ENCODE data around the gene CABLES2.

Gene CABLES2

DNA sequence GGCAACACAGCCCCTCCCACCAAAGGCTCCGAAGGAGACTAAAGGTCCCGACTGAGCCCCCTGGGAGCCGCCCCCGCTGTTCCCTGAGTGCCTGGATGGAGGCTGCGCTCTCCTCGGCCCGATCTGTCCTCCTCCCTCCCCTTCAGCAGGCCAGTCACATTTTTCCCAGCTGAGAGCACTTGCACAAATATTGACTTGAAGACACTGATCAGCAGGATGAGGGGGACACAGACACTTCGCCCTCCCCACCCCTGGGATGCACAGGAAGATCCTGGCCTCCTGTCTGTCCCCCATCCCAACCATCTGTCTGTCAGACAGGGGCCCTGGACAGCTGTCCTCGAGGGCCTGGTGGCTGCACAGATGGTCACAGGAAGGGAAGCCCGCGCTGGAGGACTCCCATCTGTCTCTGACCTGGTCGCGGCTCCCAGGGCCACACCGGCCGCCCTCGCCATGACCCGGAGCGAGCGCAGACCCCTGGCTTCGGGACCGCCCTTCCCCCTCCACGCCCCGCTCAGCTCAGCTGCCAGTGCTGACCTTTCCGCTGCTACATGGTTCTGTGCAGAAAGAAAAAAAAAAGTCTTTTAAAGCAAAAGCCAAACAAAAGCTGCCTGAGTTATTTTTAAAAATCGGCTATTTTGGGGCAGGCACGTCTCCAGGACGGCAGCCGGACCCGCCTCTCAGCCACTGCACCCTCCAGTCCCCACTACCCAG, 51.1 kb downstream of the CABLES2 start:
- peak overlapping the region; percentile 87 for H3K4me2 ChIP-seq
- no peaks in the 10 kb centered on the region for H3K9me3 ChIP-seq
- peak overlapping the region; percentile 61 for H3K27ac ChIP-seq
- peak overlapping the region; percentile 65 for H3K9ac ChIP-seq
- peak overlapping the region; percentile 51 for H3K4me3 ChIP-seq
- peaks cover 8% of the 10 kb centered on the region; the same call in 1 of the 2 replicates for H3K27me3 ChIP-seq
- H3K4me1 ChIP-seq = peaks cover 73% of the 10 kb centered on the region
- H4K20me1 ChIP-seq = peaks cover 77% of the 10 kb centered on the region
- H3K36me3 ChIP-seq = peaks cover 17% of the 10 kb centered on the region
- no peak for TF ChIP-seq Cebpa-rat (IDR thresholded peaks at IDR 0.05)

DNA sequence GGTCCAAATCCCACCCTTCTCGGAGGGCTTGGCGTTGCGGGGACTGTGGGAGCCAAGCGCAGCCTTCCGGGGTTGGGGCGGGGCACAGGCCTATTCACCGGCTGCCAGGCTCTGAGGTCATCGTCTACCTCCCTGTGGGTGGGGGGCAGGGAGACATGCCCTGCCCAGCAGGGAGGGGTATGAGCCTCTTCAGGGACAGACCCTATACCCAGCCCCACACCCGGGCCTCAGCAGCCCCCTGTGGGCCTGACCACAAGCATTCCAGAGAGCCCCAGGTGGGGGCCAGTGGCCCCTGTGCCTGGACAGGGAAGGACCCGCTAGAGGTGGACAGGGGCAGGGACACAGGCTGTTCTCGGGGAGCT, 51.6 kb downstream of the CABLES2 start:
- Histone ChIP-seq H3K9ac (peak overlapping the region; percentile 65; the same call in 1 of the 2 replicates), H3K9me3 (no peaks in the 10 kb centered on the region), H3K4me3 (no peak overlapping the region), H4K20me1 (peaks cover 77% of the 10 kb centered on the region), H3K4me1 (peaks cover 68% of the 10 kb centered on the region), H3K36me3 (peaks cover 23% of the 10 kb centered on the region), H3K27ac (no peak overlapping the region; the same call in 1 of the 2 replicates), H3K27me3 (peaks cover 8% of the 10 kb centered on the region; the same call in 1 of the 2 replicates), H3K4me2 (peak overlapping the region; percentile 87)
- TF ChIP-seq Cebpa-rat (IDR thresholded peaks at IDR 0.05) = no peak

DNA sequence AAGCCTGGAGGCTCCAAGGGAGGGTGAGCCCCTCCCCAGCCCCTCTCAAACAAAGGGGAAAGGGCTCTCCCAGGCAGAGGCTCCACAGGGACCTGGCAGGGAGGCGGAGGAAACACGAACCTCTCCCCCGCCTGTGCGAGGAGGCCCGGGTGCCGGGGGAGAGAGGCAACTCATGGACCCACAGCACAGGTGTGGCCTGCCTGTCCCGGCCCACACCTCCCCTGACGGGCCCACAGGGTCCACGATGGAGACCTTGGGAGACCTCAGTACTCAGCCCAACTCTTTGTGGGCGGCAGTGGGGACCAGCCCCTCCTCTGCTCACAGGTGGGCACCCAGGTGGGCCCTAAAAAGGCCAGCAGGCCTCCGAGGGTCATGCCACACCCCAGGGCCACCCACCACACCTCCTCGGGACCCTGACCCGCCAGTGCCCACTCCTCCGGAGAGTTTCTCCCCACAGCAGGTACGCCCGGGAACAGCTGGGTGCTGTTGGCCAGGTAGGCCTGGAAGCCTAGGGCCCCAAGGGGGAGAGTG, 52.2 kb downstream of the CABLES2 start:
- H4K20me1 ChIP-seq = peaks cover 77% of the 10 kb centered on the region
- peak overlapping the region; percentile 87 for H3K4me2 ChIP-seq
- H3K4me1 ChIP-seq = peaks cover 68% of the 10 kb centered on the region
- H3K36me3 ChIP-seq = peaks cover 29% of the 10 kb centered on the region
- H3K27me3 ChIP-seq = peaks cover 8% of the 10 kb centered on the region; the same call in 1 of the 2 replicates
- H3K9ac ChIP-seq = 0 out of 2 replicates have a peak overlapping the region, but pooled peaks have one; percentile 34
- no peak for TF ChIP-seq Cebpa-rat (IDR thresholded peaks at IDR 0.05)
- H3K27ac ChIP-seq = peak overlapping the region; percentile 60
- H3K4me3 ChIP-seq = no peak overlapping the region
- no peaks in the 10 kb centered on the region for H3K9me3 ChIP-seq

GRCh38 chr20:62354031-62354808, 52.9 kb downstream of the CABLES2 start:
- H3K9ac ChIP-seq = 0 out of 2 replicates have a peak overlapping the region, but pooled peaks have one; percentile 34
- H3K4me3 ChIP-seq = no peak overlapping the region
- H3K27ac ChIP-seq = peak overlapping the region; percentile 60

GRCh38 chr20:62353289-62354030, 53.6 kb downstream of the CABLES2 start:
- Histone ChIP-seq H3K4me2 (peak overlapping the region; percentile 25; the same call in 1 of the 2 replicates), H3K36me3 (peaks cover 31% of the 10 kb centered on the region), H3K4me3 (no peak overlapping the region), H3K9ac (no peak overlapping the region), H3K9me3 (peaks cover 9% of the 10 kb centered on the region), H4K20me1 (peaks cover 65% of the 10 kb centered on the region), H3K4me1 (peaks cover 56% of the 10 kb centered on the region), H3K27ac (no peak overlapping the region), H3K27me3 (peaks cover 8% of the 10 kb centered on the region; the same call in 1 of the 2 replicates)
- TF ChIP-seq Cebpa-rat (IDR thresholded peaks at IDR 0.05) = no peak

More at GRCh38 chr20:62354031-62354808, 52.9 kb downstream of the CABLES2 start:
- peaks cover 8% of the 10 kb centered on the region; the same call in 1 of the 2 replicates for H3K27me3 ChIP-seq
- 0 out of 2 replicates have a peak, but pooled peaks cover 2% of the 10 kb centered on the region for H3K9me3 ChIP-seq
- H3K36me3 ChIP-seq = peaks cover 31% of the 10 kb centered on the region
- H3K4me1 ChIP-seq = peaks cover 64% of the 10 kb centered on the region
- H3K4me2 ChIP-seq = peak overlapping the region; percentile 87
- TF ChIP-seq Cebpa-rat (IDR thresholded peaks at IDR 0.05) = no peak
- peaks cover 72% of the 10 kb centered on the region for H4K20me1 ChIP-seq

GRCh38 chr20:62352402-62353288, 54.4 kb downstream of the CABLES2 start:
- Histone ChIP-seq H3K4me1 (peaks cover 48% of the 10 kb centered on the region), H3K36me3 (peaks cover 35% of the 10 kb centered on the region), H3K4me3 (no peak overlapping the region), H4K20me1 (peaks cover 56% of the 10 kb centered on the region), H3K27ac (no peak overlapping the region), H3K27me3 (peaks cover under 1% of the 10 kb centered on the region; the same call in 1 of the 2 replicates), H3K9ac (no peak overlapping the region), H3K4me2 (no peak overlapping the region; the same call in 1 of the 2 replicates), H3K9me3 (peaks cover 10% of the 10 kb centered on the region)
- no peak for TF ChIP-seq Cebpa-rat (IDR thresholded peaks at IDR 0.05)

- Histone ChIP-seq H3K36me3 (peaks cover 44% of the 10 kb centered on the region), H3K9me3 (peaks cover 10% of the 10 kb centered on the region), H3K4me3 (no peak overlapping the region), H3K27me3 (no peaks in the 10 kb centered on the region), H3K27ac (no peak overlapping the region), H3K4me1 (peaks cover 39% of the 10 kb centered on the region), H4K20me1 (peaks cover 47% of the 10 kb centered on the region), H3K9ac (no peak overlapping the region), H3K4me2 (no peak overlapping the region)
- no peak for TF ChIP-seq Cebpa-rat (IDR thresholded peaks at IDR 0.05)
Measured at GRCh38 chr20:62351469-62352401, 55.4 kb downstream of the CABLES2 start.
